ENCODE measurements around the gene EVA1C.
"Not testable (repeated sequence)": the region's sequence is repeated elsewhere in the genome, so short reads cannot be mapped to it uniquely, and the experiment has no call there.

EVA1C gene

GRCh38 chr21:32388306-32388705 lies 24.2 kb upstream of the EVA1C start:
- no peak for TF ChIP-seq CTCF (conservative IDR thresholded peaks at IDR 0.05; ENCODE audit: low read depth)
- CTCF ChIA-PET, result no interaction called here
- no peak for DNase-seq (ENCODE audit: low spot score)

GRCh38 chr21:32389337-32390015 lies 23.0 kb upstream of the EVA1C start:
- 0 out of 2 replicates have a peak overlapping the region, but pooled peaks have one; percentile 5 for H3K27ac ChIP-seq
- no peak for TF ChIP-seq CTCF (conservative IDR thresholded peaks at IDR 0.05; ENCODE audit: low read depth)
- no peak for DNase-seq (ENCODE audit: low spot score)
- ChIA-PET CTCF (interaction anchor here (1.0 kb wide), 1 partner anchor 39 kb away, joined by 3 read pairs; no protein-coding TSS in a partner anchor), POLR2A (ENCODE audit: low non-redundant PET) (no interaction called here)

More at GRCh38 chr21:32388306-32388705, 24.2 kb upstream of the EVA1C start:
- peak overlapping the region; percentile 60 for H3K27ac ChIP-seq
- POLR2A ChIA-PET (ENCODE audit: low non-redundant PET), result no interaction called here

GRCh38 chr21:32390537-32391224 lies 21.8 kb upstream of the EVA1C start:
- DNase-seq (ENCODE audit: low spot score); POLR2A ChIA-PET (ENCODE audit: low non-redundant PET); H3K27ac ChIP-seq; CTCF ChIA-PET: not testable (repeated sequence)

- H3K27ac ChIP-seq, result no peak overlapping the region
- POLR2A ChIA-PET (ENCODE audit: low non-redundant PET), result interaction anchor here (0.6 kb wide), 1 partner anchor 44 kb away, joined by 5 read pairs; no protein-coding TSS in a partner anchor
- TF ChIP-seq CTCF (conservative IDR thresholded peaks at IDR 0.05; ENCODE audit: low read depth), result no peak
- no peak for DNase-seq (ENCODE audit: low spot score)
- CTCF ChIA-PET, result interaction anchor here (0.5 to 2.1 kb wide), 3 partner anchors 13 to 209 kb away, joined by 4 to 15 read pairs (median 6); no protein-coding TSS in a partner anchor
These were observed 20.8 kb upstream of the EVA1C start for GRCh38 chr21:32391755-32392154.

- no peak for TF ChIP-seq CTCF (conservative IDR thresholded peaks at IDR 0.05; ENCODE audit: low read depth)
- POLR2A ChIA-PET (ENCODE audit: low non-redundant PET), result interaction anchor here (0.6 kb wide), 1 partner anchor 44 kb away, joined by 5 read pairs; no protein-coding TSS in a partner anchor
- CTCF ChIA-PET, result interaction anchor here (0.5 to 2.1 kb wide), 4 partner anchors 12 to 461 kb away, joined by 3 to 15 read pairs (median 5); no protein-coding TSS in a partner anchor
- peak overlapping the region; percentile 81 for H3K27ac ChIP-seq
- DNase-seq (ENCODE audit: low spot score), result no peak
These were observed 20.1 kb upstream of the EVA1C start for GRCh38 chr21:32392299-32392879.

- ChIA-PET CTCF (interaction anchor here (0.6 to 2.1 kb wide), 4 partner anchors 17 to 462 kb away, joined by 3 to 15 read pairs (median 4); no protein-coding TSS in a partner anchor), POLR2A (ENCODE audit: low non-redundant PET) (no interaction called here)
- peak; percentile 86 for DNase-seq (ENCODE audit: low spot score)
- peak within 1 kb of the TSS; percentile 81 for H3K27ac ChIP-seq
- no peak for TF ChIP-seq CTCF (conservative IDR thresholded peaks at IDR 0.05; ENCODE audit: low read depth)
These were observed 19.4 kb upstream of the EVA1C start, which contains the start of gene URB1 for GRCh38 chr21:32392880-32393676. URB1 (minus strand) TSS chr21:32393012; CDS start chr21:32392910, 102 bp downstream.

Data from RWPE1 (cell line).